CD14-positive monocyte (primary cell): ENCODE data around the gene SIM2. TPM values are rescaled to one million over a fixed set of nuclear protein-coding genes. Genes with fewer than 3 reads are reported as not detected.
A peak's percentile ranks its signal among the peaks of the same experiment; 100 is the strongest.
"Not testable (repeated sequence)": the region's sequence is repeated elsewhere in the genome, so short reads cannot be mapped to it uniquely, and the experiment has no call there.

Experiments used
- DNase-seq, 3 donors: peaks; one replicate each; pipeline ENCODE4 v3.0.0-alpha.2; 2011 to 2022
- H2AFZ ChIP-seq: 2 replicates; pipeline ENCODE4 v1.6.0; 2012; ENCODE audit warnings: mild to moderate bottlenecking, low read depth, low read length, inconsistent platforms; ENCODE audit not compliant: insufficient read depth, poor library complexity, severe bottlenecking
- H3K27ac ChIP-seq, 2 donors: 1 replicate in 1 of 2; 2 replicates in 1 of 2; pipeline ENCODE4 v1.5.1; 2012 to 2013; ENCODE audit warnings: low read length in 2 of 2, control low read depth in 1 of 2, inconsistent platforms in 1 of 2, low read depth in 1 of 2, mild to moderate bottlenecking in 1 of 2
- H3K27me3 ChIP-seq, 2 donors: one replicate each; pipeline versions ENCODE4 v1.6.0 to v1.6.1; 2011 to 2013; ENCODE audit warnings: low read length in 2 of 2; ENCODE audit not compliant: control insufficient read depth in 2 of 2, insufficient read depth in 2 of 2
- H3K36me3 ChIP-seq, 2 donors: replicated peaks in 1 of 2; 1 replicate in 1 of 2; 2 replicates in 1 of 2; pipeline versions ENCODE4 v1.5.1 to v1.6.1; 2012 to 2013; ENCODE audit warnings: low read length in 2 of 2, control low read depth in 1 of 2, inconsistent platforms in 1 of 2, mild to moderate bottlenecking in 1 of 2; ENCODE audit not compliant: insufficient read depth in 2 of 2, control insufficient read depth in 1 of 2
- H3K4me1 ChIP-seq, 2 donors: 1 replicate in 1 of 2; 2 replicates in 1 of 2; pipeline versions ENCODE4 v1.5.1 to v1.6.1; 2012 to 2013; ENCODE audit warnings: low read length in 2 of 2, control low read depth in 1 of 2, inconsistent platforms in 1 of 2, mild to moderate bottlenecking in 1 of 2, moderate library complexity in 1 of 2; ENCODE audit not compliant: insufficient read depth in 2 of 2, control insufficient read depth in 1 of 2
- H3K4me2 ChIP-seq: replicated peaks from 2 replicates; pipeline ENCODE3; 2012; ENCODE audit warnings: low read length, moderate library complexity, mild to moderate bottlenecking; ENCODE audit not compliant: poor library complexity, severe bottlenecking; ENCODE audit errors: extremely low read depth
- H3K4me3 ChIP-seq, 3 experiments: fragments of 200-600 bp in 1 of 3; sonication (generic) in 1 of 3; replicated peaks in 1 of 3; 1 replicate in 2 of 3; 2 replicates in 1 of 3; pipeline ENCODE4 v1.5.1; 2011 to 2013; ENCODE audit warnings: low read length in 3 of 3, mild to moderate bottlenecking in 3 of 3, control low read depth in 2 of 3, low read depth in 2 of 3, inconsistent platforms in 1 of 3, moderate library complexity in 1 of 3
- H3K79me2 ChIP-seq: 2 replicates; pipeline ENCODE4 v1.6.0; 2012; ENCODE audit warnings: mild to moderate bottlenecking, control low read depth, inconsistent platforms, low read length, moderate library complexity; ENCODE audit not compliant: insufficient read depth
- H3K9ac ChIP-seq: 2 replicates; pipeline ENCODE4 v1.6.0; 2017; ENCODE audit warnings: low read length, mild to moderate bottlenecking; ENCODE audit not compliant: insufficient read depth, poor library complexity, severe bottlenecking
- H3K9me3 ChIP-seq, 2 donors: replicated peaks in 1 of 2; 1 replicate in 1 of 2; 2 replicates in 1 of 2; pipeline versions ENCODE4 v1.5.1 to v1.6.1; 2012 to 2013; ENCODE audit warnings: low read length in 2 of 2, control low read depth in 1 of 2; ENCODE audit not compliant: control insufficient read depth in 1 of 2, insufficient read depth in 1 of 2
- H4K20me1 ChIP-seq: 2 replicates; pipeline ENCODE4 v1.6.0; 2012; ENCODE audit warnings: mild to moderate bottlenecking, low read length, control low read depth, moderate library complexity; ENCODE audit not compliant: insufficient read depth
- H3K27ac Mint-ChIP-seq, 7 donors: one replicate each; pipeline ENCODE4 v1.8.0; 2020; ENCODE audit warnings: mild to moderate bottlenecking in 7 of 7, mixed read lengths in 7 of 7, moderate library complexity in 6 of 7, inconsistent platforms in 2 of 7
- H3K27me3 Mint-ChIP-seq, 3 donors: one replicate each; pipeline ENCODE4 v1.8.0; 2021 to 2022; ENCODE audit warnings: low read depth in 3 of 3, mild to moderate bottlenecking in 3 of 3, mixed read lengths in 3 of 3, moderate library complexity in 3 of 3, inconsistent platforms in 1 of 3
- H3K36me3 Mint-ChIP-seq, 2 donors: one replicate each; pipeline ENCODE4 v1.8.0; 2020; ENCODE audit warnings: mixed read lengths in 2 of 2, inconsistent platforms in 1 of 2, mild to moderate bottlenecking in 1 of 2
- H3K4me1 Mint-ChIP-seq: one replicate; pipeline ENCODE4 v1.8.0; 2020; ENCODE audit warnings: mild to moderate bottlenecking, mixed read lengths
- H3K4me3 Mint-ChIP-seq, 2 donors: one replicate each; pipeline ENCODE4 v1.8.0; 2020; ENCODE audit warnings: mild to moderate bottlenecking in 2 of 2, mixed read lengths in 2 of 2, moderate library complexity in 1 of 2
- H3K9me3 Mint-ChIP-seq, 7 donors: one replicate each; pipeline ENCODE4 v1.8.0; 2020 to 2022; ENCODE audit warnings: mixed read lengths in 7 of 7, mild to moderate bottlenecking in 6 of 7, moderate library complexity in 6 of 7, inconsistent platforms in 2 of 7
- WGBS: methylation state at CpG from one replicate; pipeline ENCODE4 v1.1.5; 2013; ENCODE audit warnings: missing lambda C conversion rate; ENCODE audit not compliant: insufficient coverage; 5-methylcytosine and 5-hydroxymethylcytosine counted together
- intact Hi-C, 2 donors: fragments of 100-400 bp; cut with micrococcal nuclease; formaldehyde crosslinking; loops; one replicate each; pipeline versions ENCODE4 v1.15.0 to v1.15.1; 2023
- polyA plus RNA-seq, 3 donors: library from polyadenylated mRNA; depleted of rRNA in 1 of 3; unstranded in 2 of 3; stranded (reverse) in 1 of 3; fragments of 300-500 nt in 2 of 3; fragments of >200 nt in 1 of 3; fragmentation: Illumina TruSeq in 2 of 3; gene quantifications; 1 replicate in 2 of 3; 2 replicates in 1 of 3; pipeline ENCODE4 v1.2.3, GENCODE V29; 2012 to 2021
- TF ChIP-seq, protein P1 (sequence below): fragments of 200-600 bp; IDR thresholded peaks from one replicate; pipeline ENCODE4 v1.8.0; 2022; ENCODE audit warnings: antibody characterized with exemption, mild to moderate bottlenecking

SIM2 gene
- polyA plus RNA-seq, 3 donors, result not detected

DNA sequence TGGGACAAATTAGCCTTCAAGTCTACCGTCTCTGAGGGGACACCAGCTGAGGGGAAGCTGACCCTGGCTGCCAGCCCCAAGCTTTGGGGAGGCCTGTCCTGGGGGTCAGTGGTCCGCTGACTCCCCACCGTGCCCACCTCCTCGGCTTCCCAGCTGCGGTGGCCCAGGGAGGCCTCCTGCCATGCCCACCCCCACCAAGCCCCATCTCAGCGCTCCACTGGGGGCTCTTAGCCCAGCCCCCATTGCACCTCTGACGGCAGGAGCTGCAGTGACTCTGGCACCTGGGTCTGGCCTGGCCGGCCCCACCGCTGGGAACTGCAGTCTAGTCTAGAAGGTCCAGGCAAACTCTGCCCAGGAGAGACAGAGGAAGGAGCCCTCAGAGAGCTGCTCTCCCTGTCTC lies 30.2 kb upstream of the SIM2 start:
- no peaks in the 10 kb centered on the region for H3K4me1 Mint-ChIP-seq
- Histone ChIP-seq H3K4me3 (no peak overlapping the region), H3K4me1 (no peaks in the 10 kb centered on the region), H4K20me1 (no peaks in the 10 kb centered on the region), H3K27ac (no peak overlapping the region), H3K4me2 (no peak overlapping the region), H3K79me2 (no peaks in the 10 kb centered on the region), H3K36me3 (no peaks in the 10 kb centered on the region), H2AFZ (no peak overlapping the region), H3K27me3 (no peaks in the 10 kb centered on the region), H3K9me3 (no peaks in the 10 kb centered on the region), H3K9ac (no peak overlapping the region)
- H3K27ac Mint-ChIP-seq, result no peak overlapping the region
- peaks cover 0 to 2% (median 0%) of the 10 kb centered on the region in 7 donors for H3K9me3 Mint-ChIP-seq
- H3K4me3 Mint-ChIP-seq, result no peak overlapping the region
- H3K36me3 Mint-ChIP-seq, result no peaks in the 10 kb centered on the region
- H3K27me3 Mint-ChIP-seq, result peaks cover 11 to 41% (median 25%) of the 10 kb centered on the region in 3 donors
- TF ChIP-seq, protein P1, sequence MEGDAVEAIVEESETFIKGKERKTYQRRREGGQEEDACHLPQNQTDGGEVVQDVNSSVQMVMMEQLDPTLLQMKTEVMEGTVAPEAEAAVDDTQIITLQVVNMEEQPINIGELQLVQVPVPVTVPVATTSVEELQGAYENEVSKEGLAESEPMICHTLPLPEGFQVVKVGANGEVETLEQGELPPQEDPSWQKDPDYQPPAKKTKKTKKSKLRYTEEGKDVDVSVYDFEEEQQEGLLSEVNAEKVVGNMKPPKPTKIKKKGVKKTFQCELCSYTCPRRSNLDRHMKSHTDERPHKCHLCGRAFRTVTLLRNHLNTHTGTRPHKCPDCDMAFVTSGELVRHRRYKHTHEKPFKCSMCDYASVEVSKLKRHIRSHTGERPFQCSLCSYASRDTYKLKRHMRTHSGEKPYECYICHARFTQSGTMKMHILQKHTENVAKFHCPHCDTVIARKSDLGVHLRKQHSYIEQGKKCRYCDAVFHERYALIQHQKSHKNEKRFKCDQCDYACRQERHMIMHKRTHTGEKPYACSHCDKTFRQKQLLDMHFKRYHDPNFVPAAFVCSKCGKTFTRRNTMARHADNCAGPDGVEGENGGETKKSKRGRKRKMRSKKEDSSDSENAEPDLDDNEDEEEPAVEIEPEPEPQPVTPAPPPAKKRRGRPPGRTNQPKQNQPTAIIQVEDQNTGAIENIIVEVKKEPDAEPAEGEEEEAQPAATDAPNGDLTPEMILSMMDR, result no peak
- no peak for DNase-seq
- intact Hi-C loops, result no loop called here
- WGBS, result 78% methylated on average over 9 of the region's 9 CpGs

DNA sequence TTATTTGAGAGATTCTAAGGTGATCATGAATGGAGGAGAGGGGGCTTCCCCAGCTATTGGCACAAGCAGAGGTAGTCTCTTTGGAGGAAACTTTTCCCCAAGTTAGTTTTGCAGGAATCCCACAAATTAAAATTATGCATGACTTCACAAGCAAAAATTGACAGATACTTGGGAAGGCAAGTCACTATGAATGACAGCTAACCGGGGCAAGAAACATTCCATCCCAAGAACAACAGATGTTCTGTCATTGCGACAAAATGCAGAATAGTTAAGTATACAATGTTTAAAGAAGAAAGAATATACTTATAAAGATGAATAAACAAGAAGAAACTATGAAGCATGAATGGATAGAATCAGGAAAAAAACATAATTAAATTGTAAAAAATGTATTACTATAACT lies 27.1 kb upstream of the SIM2 start:
- Histone ChIP-seq H3K4me2 (no peak overlapping the region), H3K36me3 (no peaks in the 10 kb centered on the region), H4K20me1 (no peaks in the 10 kb centered on the region), H3K79me2 (no peaks in the 10 kb centered on the region), H3K4me1 (no peaks in the 10 kb centered on the region), H2AFZ (no peak overlapping the region), H3K27me3 (peaks cover 2 to 5% of the 10 kb centered on the region in 2 donors), H3K9ac (no peak overlapping the region), H3K4me3 (no peak overlapping the region), H3K27ac (no peak overlapping the region), H3K9me3 (no peaks in the 10 kb centered on the region)
- intact Hi-C loops, result no loop called here
- Mint-ChIP-seq H3K36me3 (no peaks in the 10 kb centered on the region), H3K9me3 (peaks cover 0 to 7% (median 2%) of the 10 kb centered on the region in 7 donors), H3K4me1 (no peaks in the 10 kb centered on the region), H3K27me3 (peaks cover 8 to 40% (median 25%) of the 10 kb centered on the region in 3 donors), H3K4me3 (peak overlapping the region in 1 of 2 donors; percentile 9), H3K27ac (peak overlapping the region in 1 of 7 donors; percentile 31)
- WGBS, result no CpG with 5 or more reads among the region's 2 CpGs
- TF ChIP-seq, protein P1, result no peak
- DNase-seq, result no peak

DNA sequence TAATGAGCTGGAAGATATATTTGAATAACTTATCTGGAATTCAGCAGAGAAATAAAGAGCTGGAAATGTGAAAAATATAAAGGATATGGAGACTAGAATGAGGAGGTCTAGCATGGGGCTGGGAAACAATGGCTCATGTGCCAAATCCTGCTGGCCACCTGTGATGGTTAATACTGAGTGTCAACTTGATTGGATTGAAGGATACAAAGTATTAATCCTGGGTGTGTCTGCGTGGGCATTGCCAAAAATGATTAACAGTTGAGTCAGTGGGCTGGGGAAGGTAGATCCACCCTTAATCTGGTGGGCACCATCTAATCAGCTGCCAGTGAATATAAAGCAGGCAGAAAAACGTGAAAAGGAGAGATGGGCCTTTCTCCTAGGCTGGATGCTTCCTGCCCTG lies 26.6 kb upstream of the SIM2 start:
- H3K9me3 ChIP-seq, H3K4me3 Mint-ChIP-seq, H4K20me1 ChIP-seq, H3K27ac ChIP-seq, H3K9me3 Mint-ChIP-seq, intact Hi-C loops, H3K36me3 Mint-ChIP-seq, H3K9ac ChIP-seq, H3K79me2 ChIP-seq, DNase-seq, H3K27me3 ChIP-seq, H3K4me2 ChIP-seq, H2AFZ ChIP-seq, H3K4me1 Mint-ChIP-seq, H3K36me3 ChIP-seq, H3K4me3 ChIP-seq, H3K27ac Mint-ChIP-seq, H3K4me1 ChIP-seq: not testable (repeated sequence)
- WGBS, result 91% methylated on average over 2 of the region's 2 CpGs
- H3K27me3 Mint-ChIP-seq, result peaks cover 8 to 40% (median 23%) of the 10 kb centered on the region in 3 donors
